Measurements from ENCODE around the gene NLRP14.
A peak's percentile ranks its signal among the peaks of the same experiment; 100 is the strongest.

The NLRP14 gene

DNA sequence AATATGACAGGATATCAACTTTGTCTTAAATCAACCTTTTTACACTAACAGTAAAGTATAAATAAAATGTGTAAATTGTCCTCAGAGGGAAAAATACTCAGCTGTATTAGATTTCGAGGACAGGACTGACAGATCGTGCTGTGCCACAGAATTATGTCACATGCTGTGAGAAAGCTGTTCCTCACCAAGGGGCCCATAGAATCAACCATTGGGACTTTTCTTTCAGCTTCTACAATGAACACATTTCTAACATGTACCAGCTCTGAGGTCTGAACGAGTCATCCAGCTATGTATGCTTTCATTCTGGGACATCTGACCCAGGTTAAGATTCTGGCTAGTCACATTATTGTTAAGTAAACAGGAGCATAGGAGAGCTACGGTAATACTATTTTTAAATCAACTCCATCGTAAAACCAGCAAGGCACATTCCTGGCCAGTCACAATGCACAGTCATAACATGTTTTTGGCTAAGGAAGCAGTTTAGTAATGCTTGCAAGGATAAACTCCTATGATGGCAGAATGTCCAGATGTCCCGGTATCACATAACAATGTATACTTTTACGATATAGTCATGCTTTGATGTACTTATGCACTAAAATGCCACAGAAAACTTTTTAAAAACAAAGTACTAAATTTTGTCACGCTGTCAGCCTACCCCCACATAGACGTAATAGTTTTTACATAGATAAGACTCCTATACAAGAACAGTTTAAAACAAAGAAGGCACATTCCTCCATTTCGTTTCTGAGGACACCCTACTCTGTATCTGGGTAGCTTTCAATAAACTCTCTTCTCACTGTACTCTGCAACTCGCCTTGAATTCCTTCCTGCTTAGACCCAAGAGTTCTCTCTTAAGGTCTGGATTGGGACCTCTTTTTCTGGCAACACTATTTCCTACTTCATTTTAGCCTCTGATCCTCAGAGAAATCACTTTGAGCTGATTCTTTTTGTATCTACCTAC is 27.5 kb upstream of the NLRP14 start:
- no peak overlapping the region for H3K4me2 ChIP-seq (ENCODE audit: low read depth, low read length, poor library complexity, severe bottlenecking)
- H4K20me1 ChIP-seq (ENCODE audit: insufficient read depth, low read length, poor library complexity, severe bottlenecking), result no peaks in the 10 kb centered on the region
- H3K27me3 ChIP-seq (ENCODE audit: insufficient read depth, low read length, poor library complexity, severe bottlenecking), result no peaks in the 10 kb centered on the region
- H3K36me3 ChIP-seq (ENCODE audit: insufficient read depth, low read length), result no peaks in the 10 kb centered on the region
- H3K9ac ChIP-seq (ENCODE audit: low read depth, low read length, poor library complexity, severe bottlenecking), result no peak overlapping the region
- no peaks in the 10 kb centered on the region for H3K4me1 ChIP-seq (ENCODE audit: insufficient read depth, low read length, poor library complexity, severe bottlenecking)
- no peaks in the 10 kb centered on the region for H3F3A ChIP-seq (ENCODE audit: low read depth)
- H2AFZ ChIP-seq (ENCODE audit: low read length), result no peak overlapping the region
- TF ChIP-seq CTCF (conservative IDR thresholded peaks at IDR 0.05; ENCODE audit: low read length) (no peak), EZH2phosphoT487 (IDR thresholded peaks at IDR 0.05; ENCODE audit: borderline replicate concordance) (no peak)
- no peak overlapping the region for H3K4me3 ChIP-seq (ENCODE audit: low read length, poor library complexity, severe bottlenecking)
- no peaks in the 10 kb centered on the region for H3K9me2 ChIP-seq (replicated peaks; ENCODE audit: low read depth, low read length)
- H3K9me3 ChIP-seq (ENCODE audit: insufficient read depth, low read depth, low read length), result no peaks in the 10 kb centered on the region
- no peaks in the 10 kb centered on the region for H3K79me2 ChIP-seq (ENCODE audit: insufficient read depth, low read length)

DNA sequence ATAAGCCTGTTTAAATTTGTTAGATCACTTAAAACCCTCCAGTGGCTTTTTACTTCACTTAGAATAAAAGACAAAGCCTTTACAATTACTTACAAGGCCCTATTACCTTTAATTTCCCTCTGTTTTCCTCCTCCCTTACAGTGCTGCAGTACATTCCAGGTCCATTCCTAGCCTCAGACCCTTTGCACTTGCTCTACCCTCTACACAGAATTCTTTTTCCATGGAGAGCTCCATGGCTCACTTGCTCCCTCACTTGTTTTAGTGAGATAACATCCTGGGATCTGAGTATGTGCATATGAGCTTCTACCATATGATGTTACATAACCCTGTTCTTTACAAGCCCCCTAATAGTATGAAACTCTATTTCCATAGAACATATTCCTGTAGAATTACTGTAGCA is 24.6 kb upstream of the NLRP14 start:
- no peaks in the 10 kb centered on the region for H3K9me2 ChIP-seq (replicated peaks; ENCODE audit: low read depth, low read length)
- no peaks in the 10 kb centered on the region for H4K20me1 ChIP-seq (ENCODE audit: insufficient read depth, low read length, poor library complexity, severe bottlenecking)
- no peak overlapping the region for H3K4me3 ChIP-seq (ENCODE audit: low read length, poor library complexity, severe bottlenecking)
- no peaks in the 10 kb centered on the region for H3K36me3 ChIP-seq (ENCODE audit: insufficient read depth, low read length)
- H3K9ac ChIP-seq (ENCODE audit: low read depth, low read length, poor library complexity, severe bottlenecking), result no peak overlapping the region
- no peaks in the 10 kb centered on the region for H3K79me2 ChIP-seq (ENCODE audit: insufficient read depth, low read length)
- no peaks in the 10 kb centered on the region for H3K9me3 ChIP-seq (ENCODE audit: insufficient read depth, low read depth, low read length)
- TF ChIP-seq CTCF (conservative IDR thresholded peaks at IDR 0.05; ENCODE audit: low read length), result no peak
- no peak for TF ChIP-seq EZH2phosphoT487 (IDR thresholded peaks at IDR 0.05; ENCODE audit: borderline replicate concordance)
- no peaks in the 10 kb centered on the region for H3K27me3 ChIP-seq (ENCODE audit: insufficient read depth, low read length, poor library complexity, severe bottlenecking)
- H3F3A ChIP-seq (ENCODE audit: low read depth), result no peaks in the 10 kb centered on the region
- no peaks in the 10 kb centered on the region for H3K4me1 ChIP-seq (ENCODE audit: insufficient read depth, low read length, poor library complexity, severe bottlenecking)
- H2AFZ ChIP-seq (ENCODE audit: low read length), result no peak overlapping the region
- no peak overlapping the region for H3K4me2 ChIP-seq (ENCODE audit: low read depth, low read length, poor library complexity, severe bottlenecking)

DNA sequence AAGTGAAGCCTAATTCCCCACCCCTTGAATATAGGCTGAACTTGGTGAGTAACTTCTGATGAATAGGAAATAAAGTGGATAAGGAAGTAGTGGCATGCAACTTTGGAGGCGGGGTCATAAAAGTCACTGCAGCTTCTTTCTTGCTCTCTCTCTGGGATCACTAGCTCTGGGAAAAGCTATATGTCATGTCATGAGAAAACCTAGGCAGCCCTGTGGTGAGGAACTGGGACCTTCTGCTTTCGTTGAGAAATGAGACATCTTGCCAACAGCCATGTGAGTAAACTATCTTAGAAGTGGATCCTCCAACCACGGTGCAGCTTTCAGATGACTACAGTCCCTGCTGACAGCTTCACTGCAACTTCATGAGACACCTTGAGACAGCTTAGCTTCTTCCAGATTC is 15.8 kb upstream of the NLRP14 start:
- Histone ChIP-seq H3K27me3 (ENCODE audit: insufficient read depth, low read length, poor library complexity, severe bottlenecking) (no peaks in the 10 kb centered on the region), H3K9me2 (replicated peaks; ENCODE audit: low read depth, low read length) (no peaks in the 10 kb centered on the region), H4K20me1 (ENCODE audit: insufficient read depth, low read length, poor library complexity, severe bottlenecking) (no peaks in the 10 kb centered on the region), H3F3A (ENCODE audit: low read depth) (no peaks in the 10 kb centered on the region), H3K4me1 (ENCODE audit: insufficient read depth, low read length, poor library complexity, severe bottlenecking) (no peaks in the 10 kb centered on the region), H3K4me3 (ENCODE audit: low read length, poor library complexity, severe bottlenecking) (no peak overlapping the region), H3K9ac (ENCODE audit: low read depth, low read length, poor library complexity, severe bottlenecking) (no peak overlapping the region), H2AFZ (ENCODE audit: low read length) (peak overlapping the region; percentile 77; the same call in 1 of the 2 replicates), H3K4me2 (ENCODE audit: low read depth, low read length, poor library complexity, severe bottlenecking) (no peak overlapping the region), H3K9me3 (ENCODE audit: insufficient read depth, low read depth, low read length) (no peaks in the 10 kb centered on the region), H3K79me2 (ENCODE audit: insufficient read depth, low read length) (no peaks in the 10 kb centered on the region), H3K36me3 (ENCODE audit: insufficient read depth, low read length) (no peaks in the 10 kb centered on the region)
- TF ChIP-seq EZH2phosphoT487 (IDR thresholded peaks at IDR 0.05; ENCODE audit: borderline replicate concordance) (no peak), CTCF (conservative IDR thresholded peaks at IDR 0.05; ENCODE audit: low read length) (no peak)

All from Loucy (cell line).